HEK293T (cell line): ENCODE measurements around the gene AKR1B15.

ENCODE experiments used
- CTCF ChIA-PET: fragments of 350-600 bp; formaldehyde crosslinking; extraction: SDS; loops from one replicate; lab custom pipeline; 2021; ENCODE audit warnings: antibody characterized with exemption, inconsistent platforms; lab: Yijun Ruan, JAX
- POLR2A ChIA-PET: fragments of 350-600 bp; formaldehyde crosslinking; extraction: SDS; loops from one replicate; lab custom pipeline; 2020; ENCODE audit warnings: antibody characterized with exemption, inconsistent platforms; lab: Yijun Ruan, JAX
- DNase-seq: peaks from one replicate; pipeline ENCODE4 v3.0.0; 2012; ENCODE audit warnings: mixed read lengths; ENCODE audit errors: extremely low spot score
- ARNT ChIP-seq: fragments of 450-650 bp; IDR thresholded peaks from 2 replicates; pipeline ENCODE4 v1.6.1; 2017; ENCODE audit warnings: mild to moderate bottlenecking
- BHLHE40 ChIP-seq: fragments of 450-650 bp; IDR thresholded peaks from 2 replicates; pipeline ENCODE4 v1.6.1; 2016; ENCODE audit warnings: mild to moderate bottlenecking, moderate library complexity, borderline replicate concordance
- CTBP1 ChIP-seq: fragments of 450-650 bp; IDR thresholded peaks from 2 replicates; pipeline ENCODE4 v1.6.1; 2016; ENCODE audit warnings: borderline replicate concordance
- ELF4 ChIP-seq: fragments of 450-650 bp; IDR thresholded peaks from 2 replicates; pipeline ENCODE4 v1.6.1; 2017; ENCODE audit warnings: antibody characterized with exemption
- FOXA1 ChIP-seq: fragments of 450-650 bp; IDR thresholded peaks from 2 replicates; pipeline ENCODE4 v1.6.1; 2016; ENCODE audit warnings: mild to moderate bottlenecking
- FOXK2 ChIP-seq: fragments of 450-650 bp; IDR thresholded peaks from 2 replicates; pipeline ENCODE4 v1.6.1; 2016; ENCODE audit warnings: mild to moderate bottlenecking
- FOXM1 ChIP-seq: fragments of 450-650 bp; IDR thresholded peaks from 2 replicates; pipeline ENCODE4 v1.6.1; 2017; ENCODE audit warnings: mild to moderate bottlenecking, borderline replicate concordance
- HDGF ChIP-seq: fragments of 450-650 bp; IDR thresholded peaks from 2 replicates; pipeline ENCODE4 v1.6.1; 2017; ENCODE audit warnings: antibody characterized with exemption, borderline replicate concordance
- L3MBTL2 ChIP-seq: fragments of 450-650 bp; conservative IDR thresholded peaks from 2 replicates; pipeline ENCODE4 v1.6.1; 2016; ENCODE audit warnings: mild to moderate bottlenecking
- LEF1 ChIP-seq: fragments of 450-650 bp; IDR thresholded peaks from 2 replicates; pipeline ENCODE4 v1.6.1; 2017; ENCODE audit warnings: mild to moderate bottlenecking, borderline replicate concordance
- NFRKB ChIP-seq: fragments of 450-650 bp; IDR thresholded peaks from 2 replicates; pipeline ENCODE4 v1.6.1; 2016; ENCODE audit warnings: mild to moderate bottlenecking, moderate library complexity
- PKNOX1 ChIP-seq: fragments of 450-650 bp; IDR thresholded peaks from 2 replicates; pipeline ENCODE4 v1.6.1; 2016
- SP1 ChIP-seq: fragments of 450-650 bp; IDR thresholded peaks from 2 replicates; pipeline ENCODE4 v1.6.1; 2017
- SUZ12 ChIP-seq: fragments of 450-650 bp; IDR thresholded peaks from 2 replicates; pipeline ENCODE4 v1.6.1; 2016; ENCODE audit warnings: mild to moderate bottlenecking
- TARDBP ChIP-seq: fragments of 450-650 bp; IDR thresholded peaks from 2 replicates; pipeline ENCODE4 v1.6.1; 2016
- ZNF384 ChIP-seq: fragments of 450-650 bp; IDR thresholded peaks from 2 replicates; pipeline ENCODE4 v1.6.1; 2016

The AKR1B15 gene

GRCh38 chr7:134528749-134529148, 20.2 kb upstream of the AKR1B15 start:
- ChIA-PET CTCF (interaction anchor here (0.7 to 1.2 kb wide), 2 partner anchors 19 to 70 kb away, joined by 3 read pairs; no protein-coding TSS in a partner anchor), POLR2A (no interaction called here)

GRCh38 chr7:134530460-134530859, 18.4 kb upstream of the AKR1B15 start:
- ChIA-PET CTCF (interaction anchor here (0.6 kb wide), 1 partner anchor 17 kb away, joined by 3 read pairs; no protein-coding TSS in a partner anchor), POLR2A (no interaction called here)
- TF ChIP-seq ARNT (no peak), FOXM1 (no peak), SUZ12 (no peak), BHLHE40 (no peak), HDGF (no peak), LEF1 (no peak), SP1 (no peak), CTBP1 (no peak), ELF4 (no peak), FOXA1 (no peak), PKNOX1 (no peak)
- no peak for DNase-seq

More at GRCh38 chr7:134528749-134529148, 20.2 kb upstream of the AKR1B15 start:
- DNase-seq = no peak
- TF ChIP-seq NFRKB = no peak
- TF ChIP-seq FOXM1 = no peak
- no peak for TF ChIP-seq SP1
- TF ChIP-seq PKNOX1 = no peak
- TF ChIP-seq ZNF384 = no peak
- no peak for TF ChIP-seq L3MBTL2
- TF ChIP-seq FOXK2 = no peak
- no peak for TF ChIP-seq BHLHE40
- no peak for TF ChIP-seq FOXA1
- TF ChIP-seq ARNT = no peak
- TF ChIP-seq TARDBP = no peak
- no peak for TF ChIP-seq HDGF
- TF ChIP-seq SUZ12 = no peak
- TF ChIP-seq CTBP1 = no peak
- no peak for TF ChIP-seq ELF4
- TF ChIP-seq LEF1 = no peak

- TF ChIP-seq ARNT (no peak), SUZ12 (no peak), FOXM1 (no peak), CTBP1 (no peak), LEF1 (no peak), PKNOX1 (no peak), ELF4 (no peak), SP1 (no peak), HDGF (no peak), FOXK2 (no peak), NFRKB (no peak), TARDBP (no peak), L3MBTL2 (no peak)
- POLR2A ChIA-PET = no interaction called here
- CTCF ChIA-PET = interaction anchor here (1.1 kb wide), 1 partner anchor 15 kb away, joined by 4 read pairs; no protein-coding TSS in a partner anchor
- no peak for DNase-seq
Observed at GRCh38 chr7:134532180-134532953, 16.5 kb upstream of the AKR1B15 start.

- ChIA-PET CTCF (no interaction called here), POLR2A (no interaction called here)
- TF ChIP-seq ZNF384 (no peak), FOXK2 (no peak), FOXA1 (no peak), SP1 (no peak), ARNT (no peak), BHLHE40 (no peak), SUZ12 (no peak), TARDBP (no peak), HDGF (no peak), NFRKB (no peak), CTBP1 (no peak), PKNOX1 (no peak)
- DNase-seq = no peak
Observed at GRCh38 chr7:134532954-134533218, 16.0 kb upstream of the AKR1B15 start.

- no peak for DNase-seq
- CTCF ChIA-PET = no interaction called here
- POLR2A ChIA-PET = interaction anchor here (0.6 kb wide), 1 partner anchor 75 kb away, joined by 3 read pairs; no protein-coding TSS in a partner anchor
- no peak for TF ChIP-seq ELF4
- no peak for TF ChIP-seq ZNF384
- no peak for TF ChIP-seq NFRKB
- no peak for TF ChIP-seq FOXM1
- no peak for TF ChIP-seq HDGF
- TF ChIP-seq BHLHE40 = no peak
- TF ChIP-seq SP1 = no peak
- no peak for TF ChIP-seq TARDBP
- no peak for TF ChIP-seq CTBP1
- no peak for TF ChIP-seq FOXA1
- TF ChIP-seq ARNT = no peak
- TF ChIP-seq SUZ12 = no peak
- no peak for TF ChIP-seq L3MBTL2
- no peak for TF ChIP-seq FOXK2
- TF ChIP-seq PKNOX1 = no peak
- TF ChIP-seq LEF1 = no peak
Observed at GRCh38 chr7:134533288-134533771, 15.6 kb upstream of the AKR1B15 start.
